ENCODE results near the gene FAM240A. TPM values are rescaled to one million over a fixed set of nuclear protein-coding genes. Genes with fewer than 3 reads are reported as not detected.

FAM240A gene
- total RNA-seq, 4 donors from 2014 or later = 0.22 TPM; not detected in 3

GRCh38 chr3:46579756-46580286 is 32.5 kb upstream of the FAM240A start:
- no peak overlapping the region for H3K4me3 ChIP-seq
- 26 to 38% methylated on average over 14 of the region's 14 CpGs for WGBS, 2 donors
- TF ChIP-seq EP300 (IDR thresholded peaks at IDR 0.05) = no peak
- no peak for TF ChIP-seq POLR2A (IDR thresholded peaks at IDR 0.05)
- no peak for TF ChIP-seq CTCF (IDR thresholded peaks at IDR 0.05)
- H3K36me3 ChIP-seq = no peaks in the 10 kb centered on the region
- peaks cover 0 to 20% (median 0%) of the 10 kb centered on the region in 4 donors for H3K4me1 ChIP-seq
- H3K27ac ChIP-seq = no peak overlapping the region
- DNase-seq (ENCODE audit: low spot score in 2 of 2) = no peak
- no peaks in the 10 kb centered on the region for H3K9me3 ChIP-seq
- H3K27me3 ChIP-seq = peaks cover 0 to 51% of the 10 kb centered on the region in 2 donors

- H3K27ac ChIP-seq = no peak overlapping the region
- peaks cover 0 to 20% (median 0%) of the 10 kb centered on the region in 4 donors for H3K4me1 ChIP-seq
- DNase-seq (ENCODE audit: low spot score in 2 of 2) = no peak
- no peak for TF ChIP-seq EP300 (IDR thresholded peaks at IDR 0.05)
- no peak for TF ChIP-seq CTCF (IDR thresholded peaks at IDR 0.05)
- no peak for TF ChIP-seq POLR2A (IDR thresholded peaks at IDR 0.05)
- peaks cover 0 to 47% of the 10 kb centered on the region in 2 donors for H3K27me3 ChIP-seq
- no peak overlapping the region for H3K4me3 ChIP-seq
- no peaks in the 10 kb centered on the region for H3K36me3 ChIP-seq
- H3K9me3 ChIP-seq = no peaks in the 10 kb centered on the region
- WGBS, 2 donors = 83 to 100% methylated on average over 1 of the region's 1 CpG
Observed at GRCh38 chr3:46580675-46581074, 31.6 kb upstream of the FAM240A start.

- DNase-seq (ENCODE audit: low spot score in 2 of 2) = no peak
- H3K27me3 ChIP-seq = peaks cover 0 to 5% of the 10 kb centered on the region in 2 donors
- no peaks in the 10 kb centered on the region for H3K4me1 ChIP-seq
- H3K36me3 ChIP-seq = no peaks in the 10 kb centered on the region
- TF ChIP-seq POLR2A (IDR thresholded peaks at IDR 0.05) (no peak), CTCF (IDR thresholded peaks at IDR 0.05) (no peak), EP300 (IDR thresholded peaks at IDR 0.05) (no peak)
- H3K9me3 ChIP-seq = no peaks in the 10 kb centered on the region
- no peak overlapping the region for H3K4me3 ChIP-seq
- H3K27ac ChIP-seq = no peak overlapping the region
- 89 to 92% methylated on average over 7 of the region's 7 CpGs for WGBS, 2 donors
Observed at GRCh38 chr3:46584598-46585467, 27.5 kb upstream of the FAM240A start.

GRCh38 chr3:46585799-46586693 is 26.3 kb upstream of the FAM240A start:
- TF ChIP-seq CTCF (IDR thresholded peaks at IDR 0.05) (no peak), EP300 (IDR thresholded peaks at IDR 0.05) (no peak), POLR2A (IDR thresholded peaks at IDR 0.05) (no peak)
- DNase-seq (ENCODE audit: low spot score in 2 of 2) = no peak
- WGBS, 2 donors = 74 to 77% methylated on average over 5 of the region's 5 CpGs
- Histone ChIP-seq H3K4me3 (no peak overlapping the region), H3K27me3 (no peaks in the 10 kb centered on the region), H3K4me1 (no peaks in the 10 kb centered on the region), H3K27ac (no peak overlapping the region), H3K36me3 (no peaks in the 10 kb centered on the region), H3K9me3 (no peaks in the 10 kb centered on the region)

All from tibial nerve (tissue), 4 donors.